ENCODE results near the gene TMED3.
"Not testable (repeated sequence)": the region's sequence is repeated elsewhere in the genome, so short reads cannot be mapped to it uniquely, and the experiment has no call there.

TMED3 gene

DNA sequence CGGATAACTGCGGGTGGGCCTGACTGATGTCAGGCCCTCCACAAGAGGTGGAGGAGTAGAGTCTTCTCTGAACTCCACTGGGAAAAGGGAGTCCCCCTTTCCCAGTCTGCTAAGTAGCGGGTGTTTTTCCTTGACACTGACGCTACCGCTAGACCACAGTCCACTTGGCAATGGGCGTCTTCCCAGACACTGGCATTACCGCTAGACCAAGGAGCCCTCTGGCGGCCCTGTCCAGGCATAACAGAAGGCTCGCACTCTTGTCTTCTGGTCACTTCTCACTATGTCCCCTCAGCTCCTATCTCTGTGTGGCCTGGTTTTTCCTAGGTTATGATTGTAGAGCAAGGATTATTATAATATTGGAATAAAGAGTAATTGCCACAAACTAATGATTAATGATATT, 9.1 kb downstream of the TMED3 start:
- not testable (repeated sequence) for DNase-seq

DNA sequence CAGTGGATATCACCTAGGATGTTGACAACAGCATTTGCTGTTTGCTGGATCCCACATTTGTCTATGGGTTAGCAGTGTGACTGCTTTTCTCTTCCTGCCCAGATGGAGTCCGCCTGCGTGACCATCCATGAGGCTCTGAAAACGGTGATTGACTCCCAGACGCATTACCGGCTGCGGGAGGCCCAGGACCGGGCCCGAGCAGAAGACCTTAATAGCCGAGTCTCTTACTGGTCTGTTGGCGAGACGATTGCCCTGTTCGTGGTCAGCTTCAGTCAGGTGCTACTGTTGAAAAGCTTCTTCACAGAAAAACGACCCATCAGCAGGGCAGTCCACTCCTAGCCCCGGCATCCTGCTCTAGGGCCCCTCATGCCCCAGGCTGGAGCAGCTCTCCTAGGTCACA, 11.0 kb downstream of the TMED3 start:
- no peak for DNase-seq

DNA sequence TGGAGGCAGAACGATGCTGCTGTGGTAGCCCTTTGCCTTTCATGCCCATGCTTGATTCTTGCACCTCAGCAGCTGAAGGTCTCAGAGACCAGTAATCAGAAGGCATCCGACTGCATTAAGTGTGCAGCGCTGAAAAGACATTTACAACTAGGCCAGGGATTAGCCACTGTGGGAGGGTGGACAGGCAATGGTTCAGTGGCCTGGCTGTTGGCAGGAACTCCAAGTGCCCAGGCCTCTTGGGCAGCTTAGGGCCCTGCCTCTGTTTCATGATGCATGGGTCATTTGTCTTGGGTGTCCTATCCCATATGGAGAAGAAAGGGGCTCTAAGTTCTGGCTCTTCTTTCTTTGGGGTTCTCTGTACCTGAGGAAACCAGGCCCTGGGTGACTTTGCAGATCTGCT, 11.4 kb downstream of the TMED3 start:
- DNase-seq = no peak

DNA sequence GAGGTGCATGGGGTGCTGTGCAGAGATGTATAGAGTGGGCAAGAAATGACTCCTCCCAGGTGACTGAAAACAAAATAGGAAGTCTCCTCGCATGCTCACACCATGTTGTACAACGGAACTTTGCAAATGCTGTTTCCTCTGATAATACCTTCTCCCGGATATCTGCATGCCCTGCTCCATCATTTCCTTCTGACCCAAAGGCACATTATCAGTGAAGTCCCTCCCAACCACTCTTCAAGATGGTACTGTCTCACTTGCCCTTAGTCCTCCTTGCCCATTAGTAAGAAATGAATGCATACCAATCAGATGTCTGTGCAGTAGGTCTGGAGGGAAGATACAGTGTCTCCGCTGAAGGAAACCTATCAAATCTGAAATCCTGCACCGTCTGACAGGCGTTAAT, 12.0 kb downstream of the TMED3 start:
- DNase-seq = no peak

DNA sequence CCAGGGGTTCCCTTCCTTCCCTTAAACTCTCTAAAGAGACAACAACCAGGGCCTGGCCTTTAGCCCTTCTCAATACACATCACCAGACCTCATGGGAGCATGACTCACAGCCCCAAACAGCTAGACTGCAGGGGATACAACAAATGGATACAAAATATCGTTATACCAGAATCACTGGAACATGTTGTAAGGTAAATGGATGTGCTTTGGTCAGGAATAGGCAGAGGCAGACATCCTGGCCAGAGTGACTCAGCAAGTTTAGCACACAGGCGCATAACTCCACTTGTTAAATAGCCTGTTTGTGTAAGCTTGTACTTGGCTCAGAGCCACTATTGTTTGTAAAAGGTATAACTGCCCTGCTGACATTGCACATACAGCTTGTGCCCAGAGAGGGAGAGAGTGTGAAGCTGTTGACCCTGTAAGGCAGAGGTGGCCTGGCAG, 18.3 kb downstream of the TMED3 start:
- DNase-seq = no peak

DNA sequence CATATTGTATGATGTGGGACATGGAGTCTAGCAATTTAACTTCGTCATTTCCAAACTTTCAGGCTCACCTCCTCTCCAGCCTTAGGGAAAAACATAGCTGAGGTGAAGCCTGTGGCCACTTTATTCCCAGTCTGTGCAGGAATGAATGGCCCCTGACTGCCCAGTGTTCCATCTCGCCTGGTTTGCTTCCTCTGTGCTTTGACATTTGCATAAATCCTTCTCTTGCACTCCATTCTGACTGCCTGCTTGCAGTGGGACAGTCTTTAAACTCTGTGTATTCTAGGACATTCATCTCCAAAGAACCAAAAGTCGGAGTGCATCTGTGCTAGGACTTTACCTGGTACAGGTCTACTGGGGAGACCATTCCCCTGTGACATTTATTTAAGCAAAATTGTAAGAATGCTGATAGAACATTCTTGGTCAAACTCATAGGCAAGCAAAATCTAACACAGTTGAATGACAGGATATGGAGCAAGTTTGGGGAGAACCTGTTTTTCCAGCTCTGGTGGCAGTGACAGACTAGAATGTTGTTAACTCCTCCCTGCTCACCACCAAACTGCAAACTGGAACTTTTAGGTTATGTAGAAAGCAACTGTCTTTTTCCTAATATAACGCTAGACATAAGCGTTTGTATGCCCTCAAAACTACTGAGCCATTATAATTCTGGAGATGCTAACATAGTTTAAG, 22.1 kb downstream of the TMED3 start:
- DNase-seq = no peak

DNA sequence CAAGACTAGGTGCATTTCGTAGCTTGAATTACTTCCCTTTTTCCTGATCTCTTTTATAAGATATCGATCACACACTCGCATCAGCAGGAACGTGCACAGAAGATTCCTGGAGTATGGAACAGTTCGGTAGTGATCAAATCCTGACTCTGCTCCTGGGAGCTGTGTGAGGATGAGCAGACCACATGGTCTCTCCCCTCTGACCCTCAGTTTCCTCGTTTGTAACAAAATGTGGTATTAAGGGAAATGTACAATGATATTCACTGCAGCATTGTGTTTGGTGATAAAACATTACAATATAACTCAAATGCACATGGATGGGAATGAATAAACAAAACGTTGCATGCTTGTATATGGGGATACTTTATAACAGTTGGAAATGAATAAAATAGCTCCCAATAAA, 26.7 kb downstream of the TMED3 start:
- no peak for DNase-seq

DNA sequence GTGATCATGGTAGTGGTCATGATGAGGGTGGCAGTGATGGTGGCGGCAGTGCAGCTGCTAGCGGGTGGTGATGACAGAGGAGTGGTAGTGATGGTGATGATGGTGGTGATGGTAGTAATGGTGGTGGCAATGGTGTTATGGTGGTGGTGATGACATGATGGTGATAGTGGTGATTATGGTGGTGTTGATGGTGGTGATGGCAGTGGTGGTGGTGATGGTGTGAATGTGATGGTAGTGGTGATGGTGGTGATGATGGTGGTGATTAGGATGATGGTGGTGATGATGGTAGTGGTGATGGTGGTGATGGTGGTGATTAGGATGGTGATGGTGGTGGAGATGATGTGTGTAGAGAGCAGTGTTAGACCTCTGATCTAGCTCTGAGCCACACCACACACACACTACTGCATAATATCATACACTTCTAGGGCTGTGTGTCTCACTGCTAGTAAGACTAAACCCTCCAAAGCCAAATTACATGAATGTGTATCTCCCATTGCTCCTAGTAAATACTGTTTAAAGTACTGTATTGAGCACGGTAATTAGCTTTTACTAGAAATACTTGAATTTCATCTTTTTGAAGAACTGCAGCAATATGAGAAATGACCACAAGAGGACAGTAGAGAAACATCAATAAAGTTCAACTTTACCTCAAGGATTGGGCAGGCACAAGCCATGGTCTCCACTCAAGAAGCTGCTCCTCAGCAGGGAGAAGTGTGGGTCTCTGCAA, 28.8 kb downstream of the TMED3 start:
- peak in 1 of 5 experiments; percentile 24 for DNase-seq

DNA sequence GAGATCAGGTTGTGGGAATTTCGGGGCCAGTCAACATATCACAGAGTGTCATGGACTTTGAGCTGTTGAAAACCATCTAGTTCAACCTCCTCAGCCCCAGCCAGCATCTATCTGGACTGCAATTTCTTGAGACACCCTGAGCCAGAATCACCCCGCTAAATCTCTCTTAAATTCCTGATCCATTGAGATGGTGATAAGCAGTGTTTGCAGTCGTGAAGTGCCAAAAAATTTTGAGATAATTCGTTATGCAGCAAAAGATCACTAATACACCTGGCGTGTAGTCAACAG, 29.3 kb downstream of the TMED3 start:
- no peak for DNase-seq

DNA sequence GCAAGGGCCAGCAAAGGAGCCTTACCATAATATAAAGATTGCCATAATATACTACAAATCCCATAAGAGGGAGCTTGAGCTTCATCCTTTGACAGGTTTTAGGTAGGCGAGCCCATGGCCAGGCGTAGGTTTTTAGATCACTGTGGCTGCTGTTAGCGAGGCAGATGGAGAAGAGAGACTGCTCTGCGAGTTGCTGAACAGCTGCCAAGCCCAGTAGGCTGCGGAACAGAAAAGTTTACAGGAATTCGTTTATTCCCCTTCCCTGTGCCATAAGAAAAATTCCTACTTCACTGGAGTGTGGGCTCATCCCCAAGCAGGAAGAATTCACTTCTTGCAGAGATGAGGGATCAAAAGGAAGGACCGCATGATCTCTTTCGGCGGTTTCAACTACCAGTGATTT, 30.5 kb downstream of the TMED3 start:
- no peak for DNase-seq

DNA sequence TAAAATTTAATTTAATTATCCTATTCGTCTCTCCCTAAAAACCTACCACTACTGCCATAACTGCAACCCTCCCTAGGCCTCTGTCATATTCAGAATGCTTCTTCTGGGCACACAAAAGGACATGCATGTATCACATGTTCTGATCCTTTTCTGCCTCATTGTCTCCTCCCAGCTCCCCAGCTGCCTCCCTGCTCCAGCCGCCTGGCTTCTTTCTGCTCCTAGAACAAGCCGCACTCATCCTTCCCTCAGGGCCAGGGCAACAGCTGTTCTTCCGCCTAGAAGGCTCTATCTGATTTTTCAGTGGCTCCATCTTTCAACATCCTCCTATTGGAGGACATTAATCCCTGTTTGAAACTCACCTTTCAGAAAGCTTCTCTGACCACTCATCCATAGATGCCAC, 38.6 kb downstream of the TMED3 start:
- no peak for DNase-seq

DNA sequence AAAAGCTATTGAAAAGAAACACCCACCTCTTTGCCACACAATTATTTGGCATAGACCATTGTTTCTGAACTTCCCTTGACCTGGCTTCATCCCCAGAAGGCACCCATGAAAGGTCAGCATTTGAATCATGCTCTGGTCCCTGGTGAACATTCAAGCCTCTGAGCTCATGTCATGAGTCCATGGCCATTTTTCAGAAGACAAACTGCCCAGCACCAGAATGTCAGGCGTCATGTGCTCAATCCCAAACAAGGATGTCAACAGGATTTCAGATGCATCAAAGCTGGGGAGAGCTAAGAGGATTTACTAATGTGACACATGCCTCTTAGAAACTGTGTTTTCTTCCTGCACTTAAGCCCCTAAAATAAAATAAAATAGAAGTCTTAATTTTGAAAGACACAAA, 41.3 kb downstream of the TMED3 start:
- no peak for DNase-seq

DNA sequence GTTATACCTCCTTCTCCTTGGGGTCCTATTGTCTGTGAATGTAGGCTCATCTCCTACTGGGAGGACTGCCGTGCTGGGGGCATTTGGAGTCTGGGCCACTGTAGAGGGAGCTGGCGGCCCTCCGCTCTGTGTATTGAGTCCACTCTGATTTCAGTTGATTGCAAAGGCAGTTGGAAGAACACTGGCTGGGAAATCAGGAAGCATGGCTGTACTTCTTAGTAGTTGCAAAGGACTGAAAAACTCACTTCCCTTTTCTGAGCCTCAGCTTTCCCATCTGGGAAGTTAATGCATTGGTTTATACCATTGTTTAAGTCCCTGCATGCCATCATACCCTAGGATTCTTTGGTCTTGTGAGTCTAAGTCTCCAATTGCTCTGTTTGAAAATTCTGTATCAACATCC, 46.7 kb downstream of the TMED3 start:
- DNase-seq = no peak

DNA sequence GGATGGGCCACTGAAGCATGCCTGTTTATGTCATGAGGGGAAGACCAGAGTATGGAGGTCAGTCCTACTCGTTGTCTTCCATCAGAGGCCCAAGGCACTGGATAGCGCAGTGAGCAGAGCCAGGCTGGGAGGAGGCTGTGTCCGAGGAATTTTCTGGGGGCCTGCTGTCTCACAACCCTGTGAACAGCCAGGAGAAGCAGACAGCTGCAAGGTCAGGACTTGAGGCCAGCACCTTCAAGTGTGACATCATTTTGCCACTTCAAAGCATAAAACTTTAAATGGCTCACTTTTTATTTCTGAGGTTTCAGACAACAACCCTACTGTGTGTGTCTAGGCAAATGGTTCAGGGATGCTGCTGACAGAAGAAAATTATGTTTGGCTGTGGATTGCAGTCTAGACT, 47.2 kb downstream of the TMED3 start:
- no peak for DNase-seq

DNA sequence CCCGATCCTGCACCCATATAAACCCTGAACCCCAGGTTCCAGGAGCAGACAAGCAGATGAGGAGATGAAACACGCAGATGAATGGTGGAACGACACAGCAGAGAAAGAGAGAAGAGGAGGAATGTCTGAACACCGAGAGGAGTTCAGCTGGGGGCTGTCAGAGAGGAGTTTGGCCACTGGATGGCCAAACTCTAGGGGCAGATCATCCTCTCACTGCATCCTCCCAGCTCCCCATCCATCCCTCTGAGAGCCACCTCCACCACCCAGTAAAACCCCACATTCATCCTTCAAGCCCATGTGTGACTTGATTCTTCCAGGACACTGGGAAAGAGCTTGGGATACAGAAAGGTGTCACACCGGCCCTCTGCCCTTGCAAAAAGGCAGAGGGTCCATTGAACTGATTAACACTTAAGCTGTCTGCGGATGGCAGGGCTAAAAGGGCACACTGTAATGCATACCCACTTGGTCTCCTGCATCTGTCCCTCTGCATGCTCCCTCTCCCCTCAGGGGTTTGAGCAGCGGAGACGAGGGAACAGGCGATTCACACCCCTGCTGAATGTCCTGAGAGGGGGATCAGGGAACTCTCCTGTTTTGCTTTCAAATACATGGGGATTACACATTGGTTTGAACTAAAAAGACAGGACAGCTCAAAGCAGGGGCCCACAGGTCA, 53.8 kb downstream of the TMED3 start:
- DNase-seq = no peak

DNA sequence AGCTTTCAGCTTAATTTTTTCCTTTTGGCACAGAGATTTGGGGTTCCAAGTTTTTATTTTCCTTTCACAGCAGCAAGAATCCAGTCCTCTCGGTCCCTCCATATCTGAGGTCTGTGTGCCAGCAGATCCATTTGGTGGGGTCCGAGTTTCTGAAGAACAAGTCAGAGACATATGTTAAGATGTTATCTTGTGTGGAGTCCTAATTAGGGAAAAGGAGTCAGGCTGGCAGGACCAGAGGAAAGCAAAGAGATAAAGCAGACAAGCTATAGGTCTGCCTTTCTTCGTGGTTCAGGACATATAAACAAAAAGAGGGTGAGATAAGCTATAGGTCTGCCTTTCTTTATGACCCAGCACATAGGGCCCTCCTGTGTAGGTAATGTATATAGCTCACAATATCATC, 54.9 kb downstream of the TMED3 start:
- DNase-seq = no peak

DNA sequence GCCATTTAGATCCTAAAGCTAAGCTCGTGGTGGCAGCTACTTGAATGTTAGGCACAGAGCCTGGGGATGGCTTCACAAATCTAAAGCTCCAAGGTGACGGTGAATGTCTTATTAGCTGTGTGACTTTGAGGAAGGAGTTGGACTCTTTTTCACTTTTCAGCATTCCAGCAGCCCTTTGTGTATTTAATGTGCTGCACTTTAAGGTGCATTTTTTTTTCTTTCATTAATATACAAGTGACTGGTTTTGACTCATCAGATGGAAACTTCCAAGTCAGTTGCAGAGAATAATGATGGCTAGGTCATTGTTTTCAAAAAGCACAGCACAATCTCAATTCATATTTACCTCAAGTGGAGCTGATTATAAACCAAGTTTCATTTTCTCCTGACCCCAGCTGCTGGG, 55.8 kb downstream of the TMED3 start:
- no peak for DNase-seq

DNA sequence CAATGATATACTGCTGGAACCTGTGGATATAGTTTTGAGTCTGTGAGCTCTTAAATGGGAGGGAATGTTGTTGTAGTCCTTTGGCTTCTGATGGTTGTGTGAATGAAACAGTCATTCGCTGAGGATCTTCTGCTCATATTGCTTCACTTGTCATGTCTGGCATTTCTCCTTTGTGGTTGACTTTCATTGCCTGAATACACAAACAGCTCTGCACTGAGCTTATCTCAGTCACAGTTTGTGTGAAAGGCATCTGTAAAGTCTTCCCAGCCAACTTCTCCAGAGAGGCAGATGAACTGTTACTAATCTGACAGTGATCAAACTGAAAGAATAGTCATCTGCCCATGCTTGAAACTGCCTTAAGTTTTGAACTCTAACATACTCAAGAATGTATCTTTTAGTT, 59.8 kb downstream of the TMED3 start:
- DNase-seq = peak in 1 of 5 experiments; percentile 22

DNA sequence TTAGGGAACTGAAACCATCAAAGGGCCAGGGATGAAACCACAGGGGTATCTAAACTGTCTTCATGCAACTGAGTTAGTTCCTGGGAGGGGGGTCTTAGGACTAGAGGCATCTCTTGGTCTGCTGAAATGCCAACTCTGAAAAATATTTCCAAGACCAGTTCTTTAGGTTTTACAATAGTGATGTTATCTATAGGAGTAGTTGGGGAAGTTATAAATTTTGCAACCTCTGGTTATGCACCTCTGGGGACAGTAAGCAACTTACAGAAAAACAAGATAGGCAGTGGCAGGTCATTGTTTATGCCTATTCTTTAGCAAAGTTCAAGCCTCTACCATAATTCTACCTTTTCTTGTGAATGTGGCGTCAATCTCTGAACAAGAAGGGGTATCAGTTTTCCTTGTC, 60.7 kb downstream of the TMED3 start:
- DNase-seq = no peak

DNA sequence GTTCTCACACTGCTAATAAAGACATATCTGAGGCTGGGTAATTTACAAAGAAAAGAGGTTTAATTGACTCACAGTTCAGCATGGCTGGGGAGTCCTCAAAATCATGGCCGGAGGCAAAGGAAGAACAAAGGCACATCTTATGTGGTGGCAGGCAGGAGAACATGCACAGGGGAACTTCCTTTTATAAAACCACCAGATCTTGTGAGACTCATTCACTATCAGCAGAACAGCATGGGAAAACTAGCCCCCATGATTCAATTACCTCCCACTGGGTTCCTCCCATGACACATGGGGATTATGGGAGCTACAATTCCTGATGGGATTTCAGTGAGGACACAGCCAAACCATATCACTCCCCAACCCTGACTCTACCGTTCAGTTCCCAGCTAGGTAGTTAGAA, 61.5 kb downstream of the TMED3 start:
- no peak for DNase-seq
